ENCODE results near the gene TFAP2C. TPM values are rescaled to one million over a fixed set of nuclear protein-coding genes. Genes with fewer than 3 reads are reported as not detected.

Gene TFAP2C
- total and polyA plus RNA-seq, 2 experiments from 2014 or later, result 11.9 to 14.3 TPM

DNA sequence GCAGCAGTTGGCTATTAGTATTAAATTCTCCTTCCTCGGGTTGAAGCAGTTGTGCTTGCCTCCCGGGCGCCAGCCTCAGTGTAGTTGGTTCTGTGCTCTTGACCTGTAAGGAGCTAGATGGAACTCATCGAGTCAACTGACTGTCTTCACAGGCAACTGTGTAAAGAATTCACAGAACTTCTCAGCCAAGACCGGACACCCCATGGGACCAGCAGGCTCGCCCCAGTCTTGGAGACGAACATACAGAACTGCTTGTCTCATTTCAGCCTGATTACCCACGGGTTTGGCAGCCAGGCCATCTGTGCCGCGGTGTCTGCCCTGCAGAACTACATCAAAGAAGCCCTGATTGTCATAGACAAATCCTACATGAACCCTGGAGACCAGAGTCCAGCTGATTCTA, 8.5 kb downstream of the TFAP2C start:
- Histone ChIP-seq H3K9me2 (ENCODE audit: insufficient read depth) (no peaks in the 10 kb centered on the region), H3K4me3 (no peak overlapping the region), H2AFZ (no peak overlapping the region), H3K27me3 (ENCODE audit: insufficient read depth) (peaks cover 2% of the 10 kb centered on the region; the same call in 1 of the 2 replicates), H3K79me2 (replicated peaks; ENCODE audit: insufficient read depth) (peaks cover 20% of the 10 kb centered on the region), H3F3A (replicated peaks; ENCODE audit: low read depth) (no peaks in the 10 kb centered on the region), H3K27ac (ENCODE audit: low read depth) (peak overlapping the region; percentile 47), H3K4me2 (peak overlapping the region; percentile 11), H3K36me3 (ENCODE audit: insufficient read depth) (peaks cover 21% of the 10 kb centered on the region), H3K4me1 (ENCODE audit: insufficient read depth) (peaks cover 53% of the 10 kb centered on the region), H4K20me1 (replicated peaks; ENCODE audit: insufficient read depth) (no peaks in the 10 kb centered on the region)
- H3K4me3 Mint-ChIP-seq, result no peak overlapping the region
- H3K27ac Mint-ChIP-seq, result no peak overlapping the region
- TF ChIP-seq, protein P1, sequence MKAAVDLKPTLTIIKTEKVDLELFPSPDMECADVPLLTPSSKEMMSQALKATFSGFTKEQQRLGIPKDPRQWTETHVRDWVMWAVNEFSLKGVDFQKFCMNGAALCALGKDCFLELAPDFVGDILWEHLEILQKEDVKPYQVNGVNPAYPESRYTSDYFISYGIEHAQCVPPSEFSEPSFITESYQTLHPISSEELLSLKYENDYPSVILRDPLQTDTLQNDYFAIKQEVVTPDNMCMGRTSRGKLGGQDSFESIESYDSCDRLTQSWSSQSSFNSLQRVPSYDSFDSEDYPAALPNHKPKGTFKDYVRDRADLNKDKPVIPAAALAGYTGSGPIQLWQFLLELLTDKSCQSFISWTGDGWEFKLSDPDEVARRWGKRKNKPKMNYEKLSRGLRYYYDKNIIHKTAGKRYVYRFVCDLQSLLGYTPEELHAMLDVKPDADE (IDR thresholded peaks at IDR 0.05), result no peak
- TF ChIP-seq, protein P2, sequence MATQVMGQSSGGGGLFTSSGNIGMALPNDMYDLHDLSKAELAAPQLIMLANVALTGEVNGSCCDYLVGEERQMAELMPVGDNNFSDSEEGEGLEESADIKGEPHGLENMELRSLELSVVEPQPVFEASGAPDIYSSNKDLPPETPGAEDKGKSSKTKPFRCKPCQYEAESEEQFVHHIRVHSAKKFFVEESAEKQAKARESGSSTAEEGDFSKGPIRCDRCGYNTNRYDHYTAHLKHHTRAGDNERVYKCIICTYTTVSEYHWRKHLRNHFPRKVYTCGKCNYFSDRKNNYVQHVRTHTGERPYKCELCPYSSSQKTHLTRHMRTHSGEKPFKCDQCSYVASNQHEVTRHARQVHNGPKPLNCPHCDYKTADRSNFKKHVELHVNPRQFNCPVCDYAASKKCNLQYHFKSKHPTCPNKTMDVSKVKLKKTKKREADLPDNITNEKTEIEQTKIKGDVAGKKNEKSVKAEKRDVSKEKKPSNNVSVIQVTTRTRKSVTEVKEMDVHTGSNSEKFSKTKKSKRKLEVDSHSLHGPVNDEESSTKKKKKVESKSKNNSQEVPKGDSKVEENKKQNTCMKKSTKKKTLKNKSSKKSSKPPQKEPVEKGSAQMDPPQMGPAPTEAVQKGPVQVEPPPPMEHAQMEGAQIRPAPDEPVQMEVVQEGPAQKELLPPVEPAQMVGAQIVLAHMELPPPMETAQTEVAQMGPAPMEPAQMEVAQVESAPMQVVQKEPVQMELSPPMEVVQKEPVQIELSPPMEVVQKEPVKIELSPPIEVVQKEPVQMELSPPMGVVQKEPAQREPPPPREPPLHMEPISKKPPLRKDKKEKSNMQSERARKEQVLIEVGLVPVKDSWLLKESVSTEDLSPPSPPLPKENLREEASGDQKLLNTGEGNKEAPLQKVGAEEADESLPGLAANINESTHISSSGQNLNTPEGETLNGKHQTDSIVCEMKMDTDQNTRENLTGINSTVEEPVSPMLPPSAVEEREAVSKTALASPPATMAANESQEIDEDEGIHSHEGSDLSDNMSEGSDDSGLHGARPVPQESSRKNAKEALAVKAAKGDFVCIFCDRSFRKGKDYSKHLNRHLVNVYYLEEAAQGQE (IDR thresholded peaks at IDR 0.05; ENCODE audit: unreplicated experiment), result no peak
- TF ChIP-seq JUNB (IDR thresholded peaks at IDR 0.05; ENCODE audit: unreplicated experiment) (no peak), CREB1 (CRISPR knock-in tag; IDR thresholded peaks at IDR 0.05; ENCODE audit: low read depth) (no peak), POLR2AphosphoS5 (IDR thresholded peaks at IDR 0.05; ENCODE audit: low read depth) (no peak), STAT1 (IDR thresholded peaks at IDR 0.05; ENCODE audit: unreplicated experiment) (no peak), ZNF114 (CRISPR knock-in tag; IDR thresholded peaks at IDR 0.05) (no peak), NANOG (IDR thresholded peaks at IDR 0.05; ENCODE audit: borderline replicate concordance) (no peak), ZNF331 (CRISPR knock-in tag; IDR thresholded peaks at IDR 0.05; ENCODE audit: low read depth) (no peak), EZH2phosphoT487 (IDR thresholded peaks at IDR 0.05; ENCODE audit: unreplicated experiment) (no peak), EZH2 (IDR thresholded peaks at IDR 0.05; ENCODE audit: low read depth, unreplicated experiment) (no peak)
- TF ChIP-seq, protein P3, sequence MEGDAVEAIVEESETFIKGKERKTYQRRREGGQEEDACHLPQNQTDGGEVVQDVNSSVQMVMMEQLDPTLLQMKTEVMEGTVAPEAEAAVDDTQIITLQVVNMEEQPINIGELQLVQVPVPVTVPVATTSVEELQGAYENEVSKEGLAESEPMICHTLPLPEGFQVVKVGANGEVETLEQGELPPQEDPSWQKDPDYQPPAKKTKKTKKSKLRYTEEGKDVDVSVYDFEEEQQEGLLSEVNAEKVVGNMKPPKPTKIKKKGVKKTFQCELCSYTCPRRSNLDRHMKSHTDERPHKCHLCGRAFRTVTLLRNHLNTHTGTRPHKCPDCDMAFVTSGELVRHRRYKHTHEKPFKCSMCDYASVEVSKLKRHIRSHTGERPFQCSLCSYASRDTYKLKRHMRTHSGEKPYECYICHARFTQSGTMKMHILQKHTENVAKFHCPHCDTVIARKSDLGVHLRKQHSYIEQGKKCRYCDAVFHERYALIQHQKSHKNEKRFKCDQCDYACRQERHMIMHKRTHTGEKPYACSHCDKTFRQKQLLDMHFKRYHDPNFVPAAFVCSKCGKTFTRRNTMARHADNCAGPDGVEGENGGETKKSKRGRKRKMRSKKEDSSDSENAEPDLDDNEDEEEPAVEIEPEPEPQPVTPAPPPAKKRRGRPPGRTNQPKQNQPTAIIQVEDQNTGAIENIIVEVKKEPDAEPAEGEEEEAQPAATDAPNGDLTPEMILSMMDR (conservative IDR thresholded peaks at IDR 0.05; ENCODE audit: low read depth in 2 of 2), result no peak
- TF ChIP-seq, protein P4, sequence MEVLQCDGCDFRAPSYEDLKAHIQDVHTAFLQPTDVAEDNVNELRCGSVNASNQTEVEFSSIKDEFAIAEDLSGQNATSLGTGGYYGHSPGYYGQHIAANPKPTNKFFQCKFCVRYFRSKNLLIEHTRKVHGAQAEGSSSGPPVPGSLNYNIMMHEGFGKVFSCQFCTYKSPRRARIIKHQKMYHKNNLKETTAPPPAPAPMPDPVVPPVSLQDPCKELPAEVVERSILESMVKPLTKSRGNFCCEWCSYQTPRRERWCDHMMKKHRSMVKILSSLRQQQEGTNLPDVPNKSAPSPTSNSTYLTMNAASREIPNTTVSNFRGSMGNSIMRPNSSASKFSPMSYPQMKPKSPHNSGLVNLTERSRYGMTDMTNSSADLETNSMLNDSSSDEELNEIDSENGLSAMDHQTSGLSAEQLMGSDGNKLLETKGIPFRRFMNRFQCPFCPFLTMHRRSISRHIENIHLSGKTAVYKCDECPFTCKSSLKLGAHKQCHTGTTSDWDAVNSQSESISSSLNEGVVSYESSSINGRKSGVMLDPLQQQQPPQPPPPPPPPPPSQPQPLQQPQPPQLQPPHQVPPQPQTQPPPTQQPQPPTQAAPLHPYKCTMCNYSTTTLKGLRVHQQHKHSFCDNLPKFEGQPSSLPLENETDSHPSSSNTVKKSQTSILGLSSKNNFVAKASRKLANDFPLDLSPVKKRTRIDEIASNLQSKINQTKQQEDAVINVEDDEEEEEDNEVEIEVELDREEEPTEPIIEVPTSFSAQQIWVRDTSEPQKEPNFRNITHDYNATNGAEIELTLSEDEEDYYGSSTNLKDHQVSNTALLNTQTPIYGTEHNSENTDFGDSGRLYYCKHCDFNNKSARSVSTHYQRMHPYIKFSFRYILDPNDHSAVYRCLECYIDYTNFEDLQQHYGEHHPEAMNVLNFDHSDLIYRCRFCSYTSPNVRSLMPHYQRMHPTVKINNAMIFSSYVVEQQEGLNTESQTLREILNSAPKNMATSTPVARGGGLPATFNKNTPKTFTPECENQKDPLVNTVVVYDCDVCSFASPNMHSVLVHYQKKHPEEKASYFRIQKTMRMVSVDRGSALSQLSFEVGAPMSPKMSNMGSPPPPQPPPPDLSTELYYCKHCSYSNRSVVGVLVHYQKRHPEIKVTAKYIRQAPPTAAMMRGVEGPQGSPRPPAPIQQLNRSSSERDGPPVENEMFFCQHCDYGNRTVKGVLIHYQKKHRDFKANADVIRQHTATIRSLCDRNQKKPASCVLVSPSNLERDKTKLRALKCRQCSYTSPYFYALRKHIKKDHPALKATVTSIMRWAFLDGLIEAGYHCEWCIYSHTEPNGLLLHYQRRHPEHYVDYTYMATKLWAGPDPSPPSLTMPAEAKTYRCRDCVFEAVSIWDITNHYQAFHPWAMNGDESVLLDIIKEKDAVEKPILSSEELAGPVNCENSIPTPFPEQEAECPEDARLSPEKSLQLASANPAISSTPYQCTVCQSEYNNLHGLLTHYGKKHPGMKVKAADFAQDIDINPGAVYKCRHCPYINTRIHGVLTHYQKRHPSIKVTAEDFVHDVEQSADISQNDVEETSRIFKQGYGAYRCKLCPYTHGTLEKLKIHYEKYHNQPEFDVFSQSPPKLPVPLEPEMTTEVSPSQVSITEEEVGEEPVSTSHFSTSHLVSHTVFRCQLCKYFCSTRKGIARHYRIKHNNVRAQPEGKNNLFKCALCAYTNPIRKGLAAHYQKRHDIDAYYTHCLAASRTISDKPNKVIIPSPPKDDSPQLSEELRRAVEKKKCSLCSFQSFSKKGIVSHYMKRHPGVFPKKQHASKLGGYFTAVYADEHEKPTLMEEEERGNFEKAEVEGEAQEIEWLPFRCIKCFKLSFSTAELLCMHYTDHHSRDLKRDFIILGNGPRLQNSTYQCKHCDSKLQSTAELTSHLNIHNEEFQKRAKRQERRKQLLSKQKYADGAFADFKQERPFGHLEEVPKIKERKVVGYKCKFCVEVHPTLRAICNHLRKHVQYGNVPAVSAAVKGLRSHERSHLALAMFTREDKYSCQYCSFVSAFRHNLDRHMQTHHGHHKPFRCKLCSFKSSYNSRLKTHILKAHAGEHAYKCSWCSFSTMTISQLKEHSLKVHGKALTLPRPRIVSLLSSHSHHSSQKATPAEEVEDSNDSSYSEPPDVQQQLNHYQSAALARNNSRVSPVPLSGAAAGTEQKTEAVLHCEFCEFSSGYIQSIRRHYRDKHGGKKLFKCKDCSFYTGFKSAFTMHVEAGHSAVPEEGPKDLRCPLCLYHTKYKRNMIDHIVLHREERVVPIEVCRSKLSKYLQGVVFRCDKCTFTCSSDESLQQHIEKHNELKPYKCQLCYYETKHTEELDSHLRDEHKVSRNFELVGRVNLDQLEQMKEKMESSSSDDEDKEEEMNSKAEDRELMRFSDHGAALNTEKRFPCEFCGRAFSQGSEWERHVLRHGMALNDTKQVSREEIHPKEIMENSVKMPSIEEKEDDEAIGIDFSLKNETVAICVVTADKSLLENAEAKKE (CRISPR knock-in tag; IDR thresholded peaks at IDR 0.05), result no peak
- no peaks in the 10 kb centered on the region; the same call in 2 of the 3 replicates for H3K9me3 Mint-ChIP-seq
- DNase-seq (ENCODE audit: low spot score) (no peak), ATAC-seq (no peak)
- H3K36me3 Mint-ChIP-seq (ENCODE audit: low read depth), result peaks cover 22% of the 10 kb centered on the region; the same call in 2 of the 3 replicates
- H3K4me1 Mint-ChIP-seq, result peaks cover 54% of the 10 kb centered on the region
- peaks cover 15% of the 10 kb centered on the region for H3K27me3 Mint-ChIP-seq (ENCODE audit: insufficient read depth, low read depth, poor library complexity)
